IMR-90 (cell line): Measurements from ENCODE around the gene KRT82. TPM values are rescaled to one million over a fixed set of nuclear protein-coding genes. Genes with fewer than 3 reads are reported as not detected.

Experiments used
- ATAC-seq: fragments of 200-7000 bp; cut with Tn5 transposase; 2 replicates; pipeline ENCODE4 v1.9.1; 2020; ENCODE audit warnings: low read depth, mild to moderate bottlenecking, moderate library complexity
- BruUV-seq: library from RNA; stranded (reverse); fragments of 400-500 nt; replicated peaks from 2 replicates; lab custom pipeline; 2021; lab: Mats Ljungman, UMichigan
- CTCF ChIA-PET: fragments of 300-600 bp; formaldehyde crosslinking; extraction: SDS; loops from one replicate; lab custom pipeline; 2021; ENCODE audit warnings: antibody characterized with exemption; lab: Yijun Ruan, JAX
- POLR2A ChIA-PET: fragments of 300-600 bp; sonication (Branson Sonifier 250); formaldehyde crosslinking; loops from one replicate; lab custom pipeline; 2022; ENCODE audit warnings: antibody characterized with exemption; ENCODE audit not compliant: unreplicated experiment; lab: Charles Lee
- DNase-seq: peaks from one replicate; pipeline ENCODE4 v3.0.0; 2013
- H2AFZ ChIP-seq: replicated peaks from 2 replicates; pipeline ENCODE3; 2013; ENCODE audit warnings: low read length, mild to moderate bottlenecking; ENCODE audit not compliant: poor library complexity
- H2AK5ac ChIP-seq: 2 replicates; pipeline ENCODE4 v1.6.1; 2013; ENCODE audit warnings: low read depth, low read length, inconsistent platforms
- H2AK9ac ChIP-seq: replicated peaks from 2 replicates; pipeline ENCODE3; 2013; ENCODE audit warnings: mild to moderate bottlenecking, low read depth, low read length, moderate library complexity; ENCODE audit not compliant: poor library complexity
- H2BK120ac ChIP-seq: 2 replicates; pipeline ENCODE4 v1.6.1; 2013; ENCODE audit warnings: low read depth, low read length, inconsistent platforms
- H2BK15ac ChIP-seq: 3 replicates; pipeline ENCODE4 v1.6.1; 2013; ENCODE audit warnings: low read depth, low read length, inconsistent platforms
- H2BK20ac ChIP-seq: 2 replicates; pipeline ENCODE4 v1.6.1; 2013; ENCODE audit warnings: low read depth, mild to moderate bottlenecking, inconsistent platforms, low read length, moderate library complexity
- H2BK5ac ChIP-seq: 2 replicates; pipeline ENCODE4 v1.6.1; 2013; ENCODE audit warnings: mild to moderate bottlenecking, low read depth, low read length, inconsistent platforms; ENCODE audit not compliant: poor library complexity, severe bottlenecking
- H3K14ac ChIP-seq: replicated peaks from 2 replicates; pipeline ENCODE4 v1.6.1; 2013; ENCODE audit warnings: low read depth, low read length, inconsistent platforms
- H3K18ac ChIP-seq: 2 replicates; pipeline ENCODE4 v1.6.1; 2013; ENCODE audit warnings: low read depth, low read length, control low read depth
- H3K23ac ChIP-seq: 2 replicates; pipeline ENCODE4 v1.6.1; 2013; ENCODE audit warnings: low read depth, low read length, inconsistent platforms
- H3K27ac ChIP-seq: 2 replicates; pipeline ENCODE4 v1.5.1; 2013; ENCODE audit warnings: mild to moderate bottlenecking, control low read depth, low read length; ENCODE audit not compliant: insufficient read depth
- H3K27me3 ChIP-seq: 2 replicates; pipeline ENCODE4 v1.6.1; 2013; ENCODE audit warnings: low read length; ENCODE audit not compliant: control insufficient read depth, insufficient read depth
- H3K36me3 ChIP-seq: 2 replicates; pipeline ENCODE4 v1.6.1; 2013; ENCODE audit warnings: low read length, mixed read lengths; ENCODE audit not compliant: control insufficient read depth, insufficient read depth
- H3K4ac ChIP-seq: 2 replicates; pipeline ENCODE4 v1.6.1; 2013; ENCODE audit warnings: low read depth, low read length, inconsistent platforms
- H3K4me1 ChIP-seq: 2 replicates; pipeline ENCODE4 v1.6.1; 2013; ENCODE audit warnings: low read length, mixed read lengths; ENCODE audit not compliant: control insufficient read depth, insufficient read depth
- H3K4me2 ChIP-seq: 2 replicates; pipeline ENCODE4 v1.6.1; 2013; ENCODE audit warnings: low read depth, mild to moderate bottlenecking, control low read depth, low read length, moderate library complexity
- H3K4me3 ChIP-seq: 2 replicates; pipeline ENCODE4 v1.5.1; 2013; ENCODE audit warnings: low read depth, mild to moderate bottlenecking, control low read depth, low read length, moderate library complexity; ENCODE audit not compliant: insufficient read depth
- H3K56ac ChIP-seq: 2 replicates; pipeline ENCODE4 v1.6.1; 2013; ENCODE audit warnings: low read length, inconsistent platforms; ENCODE audit not compliant: insufficient read depth; ENCODE audit errors: extremely low read depth
- H3K79me1 ChIP-seq, 2 experiments: 2 replicates each; pipeline ENCODE4 v1.6.1; 2013; ENCODE audit warnings: low read length in 2 of 2, inconsistent platforms in 1 of 2, low read depth in 1 of 2
- H3K9ac ChIP-seq: 2 replicates; pipeline ENCODE4 v1.6.1; 2013; ENCODE audit warnings: low read depth, low read length, control low read depth
- H3K9me1 ChIP-seq: 2 replicates; pipeline ENCODE4 v1.6.1; 2013; ENCODE audit warnings: low read length, inconsistent platforms; ENCODE audit not compliant: insufficient read depth
- H3K9me3 ChIP-seq: 2 replicates; pipeline ENCODE4 v1.6.1; 2013; ENCODE audit warnings: low read length; ENCODE audit not compliant: control insufficient read depth, insufficient read depth
- H4K20me1 ChIP-seq: 2 replicates; pipeline ENCODE4 v1.6.1; 2013; ENCODE audit warnings: low read length, inconsistent platforms; ENCODE audit not compliant: insufficient read depth
- H4K5ac ChIP-seq: 2 replicates; pipeline ENCODE4 v1.6.1; 2013; ENCODE audit warnings: mild to moderate bottlenecking, low read depth, low read length, control low read depth
- H4K8ac ChIP-seq, 2 experiments: 2 replicates each; pipeline ENCODE4 v1.6.1; 2013; ENCODE audit warnings: low read depth in 2 of 2, low read length in 2 of 2, control low read depth in 1 of 2, inconsistent platforms in 1 of 2
- H4K91ac ChIP-seq: 2 replicates; pipeline ENCODE4 v1.6.1; 2013; ENCODE audit warnings: low read depth, low read length, inconsistent platforms; ENCODE audit not compliant: insufficient read depth
- BHLHE40 ChIP-seq: fragments of 150-350 bp; IDR thresholded peaks from 2 replicates; pipeline ENCODE4 v1.6.1; 2016; ENCODE audit warnings: mild to moderate bottlenecking, low read depth, low read length
- FOS ChIP-seq: fragments of 150-350 bp; IDR thresholded peaks from 2 replicates; pipeline ENCODE4 v1.6.1; 2016; ENCODE audit warnings: low read depth, low read length
- MXI1 ChIP-seq: IDR thresholded peaks from 2 replicates; pipeline ENCODE4 v1.6.1; 2012; ENCODE audit warnings: low read depth, mild to moderate bottlenecking, low read length, moderate library complexity, borderline replicate concordance
- POLR2A ChIP-seq: IDR thresholded peaks from 2 replicates; pipeline ENCODE4 v1.6.1; 2012; ENCODE audit warnings: mild to moderate bottlenecking, low read depth, low read length
- RAD21 ChIP-seq: IDR thresholded peaks from 2 replicates; pipeline ENCODE4 v1.6.1; 2012; ENCODE audit warnings: low read length, improper control_type of control experiment
- SMC3 ChIP-seq: fragments of 150-350 bp; IDR thresholded peaks from 2 replicates; pipeline ENCODE4 v1.6.1; 2016; ENCODE audit warnings: low read depth, mild to moderate bottlenecking, antibody characterized with exemption, low read length, moderate library complexity
- WGBS, 2 experiments: methylation state at CpG; one replicate each; pipeline versions ENCODE4 v1.1.5 to v1.1.7; 2013; ENCODE audit warnings: missing lambda C conversion rate in 2 of 2; ENCODE audit not compliant: insufficient read length in 1 of 2; ENCODE audit errors: extremely low coverage in 2 of 2; 5-methylcytosine and 5-hydroxymethylcytosine counted together
- dilution Hi-C: fragments of 300-500 bp; cut with HindIII; formaldehyde crosslinking; loops from one replicate; pipeline ENCODE4 v1.14.3; 2018; ENCODE audit warnings: low sequenced_read_pairs; ENCODE audit not compliant: unreplicated experiment
- in situ Hi-C: fragments of 300-500 bp; cut with MboI; formaldehyde crosslinking; loops from 3 replicates; pipeline ENCODE4 v1.14.3; 2019; ENCODE audit warnings: low sequenced_read_pairs, inconsistent platforms, mixed read lengths
- intact Hi-C: fragments of 100-400 bp; cut with micrococcal nuclease; formaldehyde crosslinking; loops from 2 replicates; pipeline ENCODE4 v1.10.0; 2022
- polyA plus RNA-seq, 3 experiments: library from polyadenylated mRNA; depleted of rRNA; stranded (reverse); fragments of >200 nt; gene quantifications; 2 replicates each; pipeline ENCODE4 v1.2.3, GENCODE V29; 2012; ENCODE audit warnings: low replicate concordance in 1 of 3
- total RNA-seq: library from RNA; depleted of rRNA; stranded (reverse); fragments of >200 nt; gene quantifications from 2 replicates; pipeline ENCODE4 v1.2.3, GENCODE V29; 2012
- TF ChIP-seq, protein P1 (sequence below): conservative IDR thresholded peaks from 2 replicates; pipeline ENCODE4 v1.5.1; 2012; ENCODE audit warnings: mild to moderate bottlenecking, low read depth, low read length, improper control_type of control experiment

KRT82 gene
- total and polyA plus RNA-seq, 2 of the 4 experiments (the other 2 are of a cell fraction), result not detected

DNA sequence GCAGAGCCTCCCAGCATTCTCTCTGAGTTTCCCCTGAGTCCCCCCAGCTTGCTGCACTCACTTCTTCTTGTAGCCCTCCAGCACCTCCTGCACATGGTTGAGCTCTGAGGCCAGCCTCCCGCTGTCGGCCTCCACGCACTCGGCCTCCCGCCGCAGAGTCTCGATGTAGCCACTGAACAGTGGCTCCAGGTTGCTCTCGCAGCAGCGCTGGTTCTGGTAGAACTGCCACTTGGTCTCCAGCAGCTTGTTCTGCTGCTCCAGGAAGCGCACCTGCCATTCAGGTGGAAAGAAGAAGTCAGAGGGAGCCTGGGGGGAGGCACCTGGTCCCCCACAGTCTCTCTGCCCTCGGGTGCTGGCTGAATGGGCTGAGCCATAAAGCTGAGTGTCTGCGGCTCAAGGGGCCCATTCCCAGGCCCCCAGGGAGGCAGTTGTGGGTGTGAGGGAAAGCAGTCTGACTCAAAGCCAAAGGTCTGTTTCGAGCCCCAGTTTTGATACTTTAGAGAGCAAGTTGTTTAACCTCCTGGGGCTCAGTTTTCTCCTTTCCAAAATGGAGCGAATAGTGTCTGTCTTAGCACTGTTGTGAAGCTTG, 41.1 kb downstream of the KRT82 start:
- Histone ChIP-seq H3K4me2 (no peak overlapping the region), H3K36me3 (no peaks in the 10 kb centered on the region), H3K4ac (no peak overlapping the region), H2BK15ac (no peak overlapping the region), H3K27ac (no peak overlapping the region), H3K4me1 (no peaks in the 10 kb centered on the region), H3K9me3 (no peaks in the 10 kb centered on the region), H3K23ac (no peak overlapping the region), H2BK120ac (no peak overlapping the region), H3K9ac (no peak overlapping the region), H2BK5ac (no peak overlapping the region), H4K91ac (no peak overlapping the region), H2AK9ac (no peak overlapping the region), H3K9me1 (peaks cover 3% of the 10 kb centered on the region; the same call in 1 of the 2 replicates), H3K79me1 (no peaks in the 10 kb centered on the region), H2BK20ac (no peak overlapping the region), H3K14ac (no peak overlapping the region), H2AK5ac (no peak overlapping the region), H4K20me1 (no peaks in the 10 kb centered on the region), H4K5ac (no peak overlapping the region), H3K27me3 (peaks cover 71% of the 10 kb centered on the region), H3K56ac (no peak overlapping the region), H4K8ac (no peak overlapping the region), H2AFZ (no peak overlapping the region), H3K4me3 (no peak overlapping the region), H3K18ac (no peak overlapping the region)
- 69% methylated on average over 4 of the region's 14 CpGs; no CpG with 5 or more reads in 1 of the 2 experiments for WGBS, 2 experiments
- ChIA-PET CTCF (no interaction called here), POLR2A (no interaction called here)
- in situ Hi-C loops, result no loop called here
- intact Hi-C loops, result no loop called here
- DNase-seq, result no peak
- dilution Hi-C loops, result no loop called here
- no TSS peak for BruUV-seq
- no peak for TF ChIP-seq POLR2A
- no peak for TF ChIP-seq BHLHE40
- no peak for TF ChIP-seq SMC3
- TF ChIP-seq RAD21, result no peak
- no peak for TF ChIP-seq FOS
- no peak for TF ChIP-seq MXI1
- TF ChIP-seq, protein P1, sequence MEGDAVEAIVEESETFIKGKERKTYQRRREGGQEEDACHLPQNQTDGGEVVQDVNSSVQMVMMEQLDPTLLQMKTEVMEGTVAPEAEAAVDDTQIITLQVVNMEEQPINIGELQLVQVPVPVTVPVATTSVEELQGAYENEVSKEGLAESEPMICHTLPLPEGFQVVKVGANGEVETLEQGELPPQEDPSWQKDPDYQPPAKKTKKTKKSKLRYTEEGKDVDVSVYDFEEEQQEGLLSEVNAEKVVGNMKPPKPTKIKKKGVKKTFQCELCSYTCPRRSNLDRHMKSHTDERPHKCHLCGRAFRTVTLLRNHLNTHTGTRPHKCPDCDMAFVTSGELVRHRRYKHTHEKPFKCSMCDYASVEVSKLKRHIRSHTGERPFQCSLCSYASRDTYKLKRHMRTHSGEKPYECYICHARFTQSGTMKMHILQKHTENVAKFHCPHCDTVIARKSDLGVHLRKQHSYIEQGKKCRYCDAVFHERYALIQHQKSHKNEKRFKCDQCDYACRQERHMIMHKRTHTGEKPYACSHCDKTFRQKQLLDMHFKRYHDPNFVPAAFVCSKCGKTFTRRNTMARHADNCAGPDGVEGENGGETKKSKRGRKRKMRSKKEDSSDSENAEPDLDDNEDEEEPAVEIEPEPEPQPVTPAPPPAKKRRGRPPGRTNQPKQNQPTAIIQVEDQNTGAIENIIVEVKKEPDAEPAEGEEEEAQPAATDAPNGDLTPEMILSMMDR, result no peak
- no peak for ATAC-seq
